Gastroesophageal sphincter (tissue), 4 donors: Measurements from ENCODE around the gene DHX34. TPM values are rescaled to one million over a fixed set of nuclear protein-coding genes. Genes with fewer than 3 reads are reported as not detected.

Source experiments
- ATAC-seq: fragments of 150-250 bp; one replicate; pipeline ENCODE4 v1.9.1; 2016; ENCODE audit warnings: mild to moderate bottlenecking, moderate library complexity
- H3K27ac ChIP-seq, 4 donors: fragments of 200-600 bp; sonication (generic) in 3 of 4; 1 replicate in 3 of 4; 2 replicates in 1 of 4; pipeline ENCODE4 v1.5.1; 2016 to 2019
- H3K27me3 ChIP-seq: fragments of 200-600 bp; sonication (generic); one replicate; pipeline ENCODE4 v1.5.1; 2019
- H3K36me3 ChIP-seq, 2 donors: fragments of 200-600 bp; sonication (generic); one replicate each; pipeline ENCODE4 v1.5.1; 2019; ENCODE audit warnings: control low read depth in 1 of 2
- H3K4me1 ChIP-seq, 3 donors: fragments of 200-600 bp; sonication (generic); 1 replicate in 2 of 3; 2 replicates in 1 of 3; pipeline ENCODE4 v1.5.1; 2016 to 2019; ENCODE audit warnings: control low read depth in 2 of 3
- H3K4me3 ChIP-seq, 2 donors: fragments of 200-600 bp; sonication (generic); one replicate each; pipeline ENCODE4 v1.5.1; 2019; ENCODE audit warnings: mild to moderate bottlenecking in 1 of 2, moderate library complexity in 1 of 2
- H3K9me3 ChIP-seq, 3 donors: fragments of 200-600 bp; sonication (generic); one replicate each; pipeline ENCODE4 v1.5.1; 2017 to 2019; ENCODE audit warnings: control low read depth in 2 of 3
- EP300 ChIP-seq: sonication (generic); formaldehyde crosslinking; IDR thresholded peaks from one replicate; pipeline ENCODE4 v1.6.1; 2017; ENCODE audit warnings: antibody characterized with exemption, mild to moderate bottlenecking
- POLR2A ChIP-seq, 2 donors: fragments of 450-650 bp; IDR thresholded peaks; one replicate each; pipeline ENCODE4 v1.6.1; 2017; ENCODE audit warnings: antibody characterized with exemption in 2 of 2, mild to moderate bottlenecking in 2 of 2, moderate library complexity in 1 of 2
- POLR2AphosphoS5 ChIP-seq: sonication (generic); formaldehyde crosslinking; IDR thresholded peaks from one replicate; pipeline ENCODE4 v1.6.1; 2017; ENCODE audit warnings: antibody characterized with exemption
- WGBS, 2 donors: methylation state at CpG; one replicate each; pipeline ENCODE4 v1.1.5; 2018; ENCODE audit warnings: low coverage in 1 of 2; 5-methylcytosine and 5-hydroxymethylcytosine counted together
- total RNA-seq, 4 donors: library from RNA; depleted of rRNA; stranded (reverse); fragments of >200 nt; gene quantifications; one replicate each; pipeline ENCODE4 v1.1.0, GENCODE V29; 2016
- TF ChIP-seq, protein P1 (sequence below), 4 experiments: fragments of 200-600 bp in 2 of 4; fragments of 450-650 bp in 2 of 4; sonication (generic) in 1 of 4; IDR thresholded peaks; one replicate each; pipeline ENCODE4 v1.5.1; 2017 to 2019; ENCODE audit warnings: antibody characterized with exemption in 4 of 4, mild to moderate bottlenecking in 2 of 4, moderate library complexity in 2 of 4

DHX34 gene
- total RNA-seq, 4 donors from 2014 or later, result 8.7 to 16.0 (median 12.3) TPM

DNA sequence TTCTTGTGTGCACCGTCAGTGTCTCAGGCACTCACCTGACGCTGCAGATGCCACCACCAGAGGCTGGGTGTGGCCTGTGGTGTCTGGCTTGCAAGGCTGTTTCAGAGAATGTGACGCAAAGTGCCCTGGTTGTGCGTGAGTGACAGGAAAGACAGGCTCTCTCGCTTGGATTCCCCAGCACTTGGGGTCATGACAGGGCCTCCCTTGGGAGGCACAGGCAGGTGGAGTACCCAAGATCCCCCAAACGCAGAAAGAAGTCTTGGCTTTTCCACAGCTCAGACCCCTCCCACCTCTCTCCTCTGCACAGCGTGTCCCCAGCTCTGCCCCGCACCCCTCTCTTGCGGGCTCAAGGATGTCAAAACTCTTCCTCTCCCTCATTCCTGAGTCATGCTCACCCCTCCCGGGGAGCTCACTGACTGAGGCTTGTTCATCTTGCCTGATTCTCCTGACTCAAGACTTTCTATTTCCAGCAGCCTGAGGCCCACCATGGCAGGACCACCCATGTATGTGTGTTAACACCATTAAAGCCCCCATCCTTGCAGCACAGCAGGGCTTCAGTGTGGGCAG is 21.0 kb downstream of the DHX34 start:
- Histone ChIP-seq H3K27ac (no peak overlapping the region), H3K27me3 (no peaks in the 10 kb centered on the region), H3K4me3 (no peak overlapping the region), H3K9me3 (no peaks in the 10 kb centered on the region), H3K4me1 (no peaks in the 10 kb centered on the region), H3K36me3 (peaks cover 0 to 98% of the 10 kb centered on the region in 2 donors)
- TF ChIP-seq POLR2AphosphoS5 (no peak), EP300 (no peak), POLR2A (IDR thresholded peaks at IDR 0.05) (no peak)
- TF ChIP-seq, protein P1, sequence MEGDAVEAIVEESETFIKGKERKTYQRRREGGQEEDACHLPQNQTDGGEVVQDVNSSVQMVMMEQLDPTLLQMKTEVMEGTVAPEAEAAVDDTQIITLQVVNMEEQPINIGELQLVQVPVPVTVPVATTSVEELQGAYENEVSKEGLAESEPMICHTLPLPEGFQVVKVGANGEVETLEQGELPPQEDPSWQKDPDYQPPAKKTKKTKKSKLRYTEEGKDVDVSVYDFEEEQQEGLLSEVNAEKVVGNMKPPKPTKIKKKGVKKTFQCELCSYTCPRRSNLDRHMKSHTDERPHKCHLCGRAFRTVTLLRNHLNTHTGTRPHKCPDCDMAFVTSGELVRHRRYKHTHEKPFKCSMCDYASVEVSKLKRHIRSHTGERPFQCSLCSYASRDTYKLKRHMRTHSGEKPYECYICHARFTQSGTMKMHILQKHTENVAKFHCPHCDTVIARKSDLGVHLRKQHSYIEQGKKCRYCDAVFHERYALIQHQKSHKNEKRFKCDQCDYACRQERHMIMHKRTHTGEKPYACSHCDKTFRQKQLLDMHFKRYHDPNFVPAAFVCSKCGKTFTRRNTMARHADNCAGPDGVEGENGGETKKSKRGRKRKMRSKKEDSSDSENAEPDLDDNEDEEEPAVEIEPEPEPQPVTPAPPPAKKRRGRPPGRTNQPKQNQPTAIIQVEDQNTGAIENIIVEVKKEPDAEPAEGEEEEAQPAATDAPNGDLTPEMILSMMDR (IDR thresholded peaks at IDR 0.05), result no peak
- no peak for ATAC-seq
- WGBS, 2 donors, result 66 to 81% methylated on average over 5 to 8 of the region's 10 CpGs

DNA sequence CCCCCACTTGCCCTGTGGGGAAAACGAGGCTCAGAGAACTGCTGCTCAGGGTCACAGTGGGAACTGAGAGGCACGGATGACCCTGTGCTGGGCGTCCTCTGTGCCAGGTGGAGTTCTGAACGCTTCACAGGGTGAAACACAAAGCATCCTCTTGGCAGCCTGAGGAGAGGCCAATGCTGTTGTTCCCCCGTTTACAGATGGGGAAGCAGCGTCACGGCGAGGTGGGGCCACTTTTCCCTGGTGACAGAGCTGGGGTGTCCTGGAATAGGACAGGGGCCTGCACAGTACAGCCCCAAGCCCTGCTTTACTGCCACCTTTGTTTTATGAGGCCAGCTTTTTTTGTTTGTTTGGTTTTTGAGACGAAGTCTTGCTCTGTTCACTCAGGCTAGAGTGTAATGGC is 22.1 kb downstream of the DHX34 start:
- Histone ChIP-seq H3K27ac (no peak overlapping the region), H3K9me3 (no peaks in the 10 kb centered on the region), H3K27me3 (no peaks in the 10 kb centered on the region), H3K4me3 (no peak overlapping the region), H3K4me1 (no peaks in the 10 kb centered on the region), H3K36me3 (peaks cover 0 to 98% of the 10 kb centered on the region in 2 donors)
- no peak for TF ChIP-seq EP300
- no peak for TF ChIP-seq POLR2A (IDR thresholded peaks at IDR 0.05)
- no peak for TF ChIP-seq POLR2AphosphoS5
- TF ChIP-seq, protein P1 (IDR thresholded peaks at IDR 0.05), result no peak
- 94% methylated on average over 3 of the region's 9 CpGs; no CpG with 5 or more reads in 1 of the 2 donors for WGBS, 2 donors
- ATAC-seq, result no peak

DNA sequence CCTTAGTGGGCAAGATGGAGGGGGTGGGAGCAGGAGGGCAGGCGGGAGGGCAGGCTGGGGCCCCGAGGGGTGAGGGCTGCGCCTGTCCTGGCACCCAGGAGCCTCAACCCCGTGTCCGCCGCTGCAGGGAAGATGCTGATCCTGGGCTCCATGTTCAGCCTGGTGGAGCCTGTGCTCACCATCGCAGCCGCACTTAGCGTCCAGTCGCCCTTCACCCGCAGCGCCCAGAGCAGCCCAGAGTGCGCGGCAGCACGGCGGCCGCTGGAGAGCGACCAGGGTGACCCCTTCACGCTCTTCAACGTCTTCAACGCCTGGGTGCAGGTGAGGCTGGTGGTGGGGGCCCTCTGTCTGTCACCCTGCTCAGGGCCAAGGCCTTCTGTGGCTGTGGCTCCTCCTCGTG is 23.5 kb downstream of the DHX34 start:
- 80 to 87% methylated on average over 1 to 3 of the region's 22 CpGs for WGBS, 2 donors
- Histone ChIP-seq H3K4me1 (no peaks in the 10 kb centered on the region), H3K4me3 (no peak overlapping the region), H3K9me3 (no peaks in the 10 kb centered on the region), H3K27me3 (no peaks in the 10 kb centered on the region), H3K36me3 (peaks cover 0 to 98% of the 10 kb centered on the region in 2 donors), H3K27ac (no peak overlapping the region)
- TF ChIP-seq POLR2A (IDR thresholded peaks at IDR 0.05) (no peak), POLR2AphosphoS5 (no peak), EP300 (no peak)
- TF ChIP-seq, protein P1 (IDR thresholded peaks at IDR 0.05), result no peak
- no peak for ATAC-seq

DNA sequence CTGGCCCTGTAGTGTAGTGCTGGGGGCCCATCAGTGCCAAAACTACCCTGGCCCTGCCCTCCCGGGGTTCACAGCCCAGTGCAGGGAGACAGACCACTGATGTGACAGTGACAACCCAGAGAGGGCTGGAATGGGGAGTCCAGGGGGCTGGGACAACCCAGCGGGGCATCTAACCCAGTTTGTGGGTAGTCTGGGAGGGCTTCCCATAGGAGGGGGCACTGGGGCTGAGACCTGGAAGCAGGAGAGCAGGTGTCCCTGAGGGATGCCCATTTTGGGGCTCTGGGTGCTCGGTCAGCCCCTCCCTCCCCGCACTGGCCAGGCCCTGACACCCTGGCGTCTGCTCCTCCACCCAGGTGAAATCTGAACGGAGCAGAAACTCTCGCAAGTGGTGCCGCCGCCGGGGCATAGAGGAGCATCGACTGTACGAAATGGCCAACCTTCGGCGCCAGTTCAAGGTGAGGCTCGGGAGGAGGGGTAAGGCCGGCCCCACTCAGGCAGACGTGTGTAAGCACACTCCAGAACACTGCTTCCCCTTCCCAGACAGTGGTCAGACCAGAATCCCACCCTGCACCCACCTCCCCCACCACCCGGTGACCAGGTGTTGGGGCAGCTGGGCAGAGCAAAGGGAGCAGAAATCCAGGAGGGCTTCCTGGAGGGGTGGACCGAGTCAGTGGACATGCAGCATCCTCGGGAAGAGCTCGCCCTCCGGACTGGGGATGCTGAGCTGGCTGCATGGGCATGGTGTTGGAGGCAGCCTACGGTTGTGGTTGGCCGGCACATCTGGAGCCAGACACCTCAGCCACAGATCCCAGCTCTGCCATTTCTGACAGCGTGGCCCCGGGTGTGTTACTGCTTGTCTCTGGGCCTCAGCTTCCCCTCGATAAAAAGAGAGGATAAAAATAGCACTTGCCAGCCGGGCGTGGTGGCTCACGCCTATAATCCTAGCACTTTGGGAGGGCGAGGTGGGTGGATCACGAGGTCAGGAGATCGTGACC is 24.4 kb downstream of the DHX34 start:
- WGBS, 2 donors, result 100% methylated on average over 1 of the region's 33 CpGs; no CpG with 5 or more reads in 1 of the 2 donors
- Histone ChIP-seq H3K9me3 (no peaks in the 10 kb centered on the region), H3K4me1 (no peaks in the 10 kb centered on the region), H3K4me3 (no peak overlapping the region), H3K27me3 (no peaks in the 10 kb centered on the region), H3K36me3 (peaks cover 0 to 100% of the 10 kb centered on the region in 2 donors), H3K27ac (no peak overlapping the region)
- no peak for ATAC-seq
- TF ChIP-seq, protein P1 (IDR thresholded peaks at IDR 0.05), result no peak
- TF ChIP-seq POLR2AphosphoS5 (no peak), POLR2A (IDR thresholded peaks at IDR 0.05) (no peak), EP300 (no peak)
